HG03064 (cell line): ENCODE data around the gene RYR2.

Experiments used
- ATAC-seq: cut with Tn5 transposase; IDR thresholded peaks from one replicate; pipeline ENCODE4 v1.9.1; 2021; ENCODE audit warnings: low read depth; ENCODE audit not compliant: unreplicated experiment

RYR2 gene

DNA sequence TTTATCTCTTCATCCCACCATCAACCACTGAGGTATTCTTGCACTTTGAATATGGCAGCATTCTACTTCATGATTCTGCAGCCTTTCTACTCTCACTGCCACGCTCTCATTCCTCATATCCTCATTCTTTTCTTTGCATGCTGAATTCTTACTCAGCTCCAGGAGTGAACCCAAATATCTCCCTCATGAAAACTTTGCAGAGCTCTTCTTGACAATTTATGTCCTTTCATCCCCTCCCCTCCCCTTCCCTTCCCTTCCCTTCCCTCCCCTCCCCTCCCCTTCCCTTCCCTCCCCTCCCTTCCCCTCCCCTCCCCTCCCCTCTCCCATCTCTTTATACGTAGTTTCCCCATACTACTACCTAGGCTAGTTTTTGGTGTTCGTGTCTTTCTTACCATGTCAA is 363.9 kb downstream of the RYR2 start:
- no peak for ATAC-seq

DNA sequence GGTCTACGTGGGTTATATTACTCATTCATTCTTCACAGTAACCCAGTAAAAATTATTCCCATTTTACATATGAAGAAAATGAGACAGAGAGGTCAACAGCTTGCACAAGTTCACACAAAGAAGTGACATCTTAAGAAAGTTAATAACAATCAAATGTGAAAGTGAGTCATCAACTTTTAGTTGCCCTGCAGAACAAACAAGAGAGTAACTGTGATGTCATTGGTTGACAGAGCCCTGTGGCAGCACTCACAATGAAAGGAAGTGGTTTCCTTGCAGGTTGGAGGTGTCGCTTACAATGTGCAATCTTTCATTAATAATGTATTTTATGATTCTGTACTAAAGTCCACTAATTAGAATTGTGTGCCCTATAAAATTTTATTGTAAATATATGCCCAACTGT is 369.6 kb downstream of the RYR2 start:
- no peak for ATAC-seq

DNA sequence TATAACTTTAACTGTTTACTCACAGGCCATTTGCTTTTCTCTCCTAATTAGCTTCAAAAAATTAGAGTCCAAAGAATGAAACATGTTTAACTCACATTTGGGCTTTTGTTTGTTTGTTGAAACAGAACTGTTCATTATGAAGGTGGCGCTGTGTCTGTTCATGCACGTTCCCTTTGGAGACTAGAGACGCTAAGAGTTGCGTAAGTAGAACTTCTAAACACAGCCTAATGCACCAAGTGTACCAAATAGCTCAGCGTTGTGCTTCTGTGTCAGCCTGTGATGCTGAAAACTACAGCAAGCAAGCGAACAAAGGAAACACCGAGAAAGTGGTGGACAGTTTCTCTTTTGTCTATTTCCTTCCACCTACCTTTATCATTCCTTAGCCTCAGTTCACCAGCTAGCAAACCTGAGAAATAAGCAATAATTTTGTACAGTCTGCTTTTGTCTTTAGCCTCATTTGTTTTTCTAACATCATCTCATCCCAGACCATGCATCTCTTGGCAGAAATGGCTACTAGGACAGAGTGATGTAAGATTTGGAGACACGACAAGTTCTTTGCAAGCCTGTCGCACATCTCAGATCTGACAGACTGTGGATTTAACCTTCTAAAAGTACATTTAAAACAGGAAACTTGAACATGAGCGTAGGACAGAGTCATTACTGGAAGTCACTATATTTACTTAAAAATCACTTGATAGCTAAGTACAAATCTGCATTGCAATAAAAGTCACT is 375.1 kb downstream of the RYR2 start:
- ATAC-seq: no peak

DNA sequence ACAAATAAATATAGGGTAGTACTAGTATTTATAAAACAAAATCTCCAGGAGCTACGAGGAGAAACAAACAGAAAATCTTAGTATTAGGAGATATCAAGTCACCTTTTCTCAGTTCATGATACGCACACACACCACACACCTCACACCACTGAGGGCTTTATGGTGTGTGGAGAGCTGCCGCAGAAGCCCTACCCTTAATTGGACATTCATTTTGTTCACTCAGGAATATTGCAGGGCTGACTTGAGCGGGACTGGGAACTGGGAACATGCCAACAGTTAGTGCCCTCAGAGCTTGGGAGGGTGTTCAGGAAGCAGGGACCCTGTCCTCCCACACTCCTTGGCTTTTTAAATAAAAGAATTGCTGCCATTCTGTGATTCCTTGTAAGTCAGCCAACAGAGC is 386.8 kb downstream of the RYR2 start:
- no peak for ATAC-seq

DNA sequence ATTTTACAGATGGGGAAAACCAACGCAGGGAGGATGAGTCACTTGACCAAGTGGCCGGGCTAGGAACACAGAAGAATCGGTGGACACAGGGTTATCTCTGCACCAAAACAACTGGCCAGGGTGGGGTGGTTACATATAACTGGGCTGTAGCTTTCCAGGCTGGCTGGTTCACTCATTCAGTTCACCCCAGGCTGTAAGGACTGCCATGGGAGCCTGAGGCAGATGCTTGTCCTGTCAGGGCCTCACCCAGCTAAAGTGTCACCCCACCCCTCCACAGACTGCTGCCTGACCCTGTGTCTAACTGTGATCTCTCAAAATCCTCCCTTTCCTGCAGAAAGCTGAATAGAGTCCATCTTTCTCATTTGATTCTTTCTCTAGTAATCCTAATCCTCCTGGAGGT is 387.3 kb downstream of the RYR2 start:
- ATAC-seq: no peak

DNA sequence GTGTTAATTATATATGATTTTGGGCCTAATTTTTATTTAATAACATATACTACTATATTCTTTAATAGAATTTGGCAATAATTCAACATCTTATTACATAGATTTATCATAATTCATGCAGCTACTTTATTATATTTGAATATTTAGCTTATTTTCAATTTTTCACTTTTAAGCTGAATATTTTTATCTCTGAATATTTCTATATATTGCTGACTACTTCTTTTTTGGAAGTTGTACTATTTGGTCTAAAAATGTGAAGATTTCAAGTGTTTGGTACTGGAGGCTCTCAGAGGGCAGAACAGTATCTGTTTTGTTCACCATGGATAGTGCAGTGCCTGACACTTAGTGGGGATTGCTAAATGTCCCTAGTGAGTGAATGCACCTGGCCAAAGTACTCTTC is 389.5 kb downstream of the RYR2 start:
- no peak for ATAC-seq

DNA sequence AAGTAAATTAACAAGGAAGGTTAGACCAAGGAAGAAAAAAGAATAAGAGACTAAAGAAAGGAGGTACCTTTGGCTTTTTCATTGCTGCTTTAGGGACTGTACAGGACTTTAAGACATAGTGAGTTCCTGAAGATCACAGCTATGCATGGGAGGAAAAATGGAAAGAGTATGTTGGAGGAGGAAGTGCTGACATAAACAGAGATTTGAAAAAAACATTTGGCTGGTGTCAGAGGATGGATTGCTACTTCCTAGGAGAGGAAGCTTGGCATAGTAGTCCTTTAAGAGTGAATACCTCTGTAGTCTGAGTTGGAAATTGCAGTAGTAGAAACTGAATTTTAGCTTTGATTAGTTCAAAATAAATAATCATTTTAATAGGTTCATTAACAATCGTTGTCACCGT is 398.4 kb downstream of the RYR2 start:
- ATAC-seq: no peak

DNA sequence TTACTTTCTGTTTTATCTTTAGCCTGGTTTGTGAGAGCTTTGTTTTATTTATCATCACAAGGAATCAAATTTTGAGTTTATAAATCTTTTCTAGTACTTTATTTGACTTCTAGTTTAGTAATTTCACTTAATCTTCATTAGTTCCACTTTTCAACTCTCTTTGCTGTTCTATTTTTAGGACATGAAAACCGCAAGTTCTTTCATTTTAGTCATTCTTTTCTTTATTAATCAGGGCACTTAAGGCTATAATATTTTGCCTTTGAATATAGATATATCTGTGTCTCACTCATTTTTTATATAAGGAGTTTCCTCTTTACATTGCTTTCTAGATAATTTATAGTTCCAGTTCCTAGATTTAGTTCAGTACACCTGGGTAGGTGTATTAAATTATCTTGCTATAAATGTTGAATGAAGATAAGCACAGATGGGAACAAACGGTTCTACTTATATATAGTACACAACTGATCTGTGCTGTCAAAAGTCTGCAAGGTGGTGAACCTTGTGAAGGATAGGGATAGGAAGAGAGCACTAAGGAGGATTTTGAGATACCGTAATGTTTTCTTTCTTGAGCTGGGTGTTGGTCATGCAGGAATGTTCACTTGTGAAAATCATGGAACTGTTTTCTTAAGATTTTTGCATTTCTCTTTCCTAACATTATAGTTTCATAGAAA is 402.3 kb downstream of the RYR2 start:
- ATAC-seq: no peak

DNA sequence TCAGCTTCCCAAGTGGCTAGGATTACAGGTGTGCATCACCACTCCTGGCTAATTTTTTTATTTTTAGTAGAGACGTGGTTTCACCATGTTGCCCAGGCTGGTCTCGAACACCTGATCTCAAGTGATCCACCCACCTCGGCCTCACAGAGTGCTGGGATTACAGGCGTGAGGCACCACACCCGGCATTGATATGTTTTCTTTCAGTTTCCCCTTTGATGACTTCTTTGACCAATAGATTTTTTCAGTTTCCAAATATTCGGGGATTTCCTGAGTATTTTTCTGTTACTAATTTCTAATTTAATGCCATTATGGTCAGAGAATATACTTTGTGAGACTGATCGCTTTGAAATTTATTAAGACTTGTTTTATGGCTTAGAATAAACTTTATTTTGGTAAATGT is 406.1 kb downstream of the RYR2 start:
- ATAC-seq: no peak

DNA sequence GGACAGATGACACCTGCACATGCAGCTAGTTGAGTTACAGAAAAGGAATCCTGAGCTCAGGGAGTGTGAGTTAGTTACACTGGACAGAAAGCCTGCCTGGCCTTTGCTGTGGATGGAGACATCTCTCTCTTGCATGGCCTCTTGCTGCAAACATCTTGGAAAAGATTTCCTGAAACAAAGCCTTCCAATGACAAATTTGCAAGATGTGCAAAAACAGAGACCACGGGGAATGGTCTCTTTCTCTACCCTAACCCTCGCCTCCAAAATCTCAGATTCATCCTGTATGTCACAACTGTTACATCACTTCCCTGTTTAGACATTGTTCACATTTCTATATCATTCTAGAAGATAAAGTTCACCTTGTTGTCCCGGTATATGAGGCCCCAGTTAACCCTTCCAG is 415.6 kb downstream of the RYR2 start:
- ATAC-seq: no peak

DNA sequence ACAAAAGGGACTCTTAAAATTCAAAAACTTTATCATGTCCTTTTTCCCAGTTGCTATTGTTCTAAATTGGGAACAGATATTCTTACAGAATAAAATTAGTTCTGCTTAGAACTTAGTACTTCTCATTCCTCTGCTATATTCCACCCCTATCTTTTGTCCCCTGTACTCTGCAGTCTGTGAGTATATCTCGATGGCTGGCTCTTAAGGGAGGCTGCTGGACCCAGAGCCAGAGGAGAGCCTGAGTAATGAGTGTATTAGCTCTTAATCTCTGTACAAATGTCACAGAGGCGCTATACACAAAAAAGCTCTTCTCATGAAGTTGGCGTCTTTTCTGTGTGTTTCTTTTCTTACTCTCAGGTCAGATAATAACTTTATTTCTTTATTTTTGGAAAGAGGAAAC is 425.3 kb downstream of the RYR2 start:
- ATAC-seq: no peak

DNA sequence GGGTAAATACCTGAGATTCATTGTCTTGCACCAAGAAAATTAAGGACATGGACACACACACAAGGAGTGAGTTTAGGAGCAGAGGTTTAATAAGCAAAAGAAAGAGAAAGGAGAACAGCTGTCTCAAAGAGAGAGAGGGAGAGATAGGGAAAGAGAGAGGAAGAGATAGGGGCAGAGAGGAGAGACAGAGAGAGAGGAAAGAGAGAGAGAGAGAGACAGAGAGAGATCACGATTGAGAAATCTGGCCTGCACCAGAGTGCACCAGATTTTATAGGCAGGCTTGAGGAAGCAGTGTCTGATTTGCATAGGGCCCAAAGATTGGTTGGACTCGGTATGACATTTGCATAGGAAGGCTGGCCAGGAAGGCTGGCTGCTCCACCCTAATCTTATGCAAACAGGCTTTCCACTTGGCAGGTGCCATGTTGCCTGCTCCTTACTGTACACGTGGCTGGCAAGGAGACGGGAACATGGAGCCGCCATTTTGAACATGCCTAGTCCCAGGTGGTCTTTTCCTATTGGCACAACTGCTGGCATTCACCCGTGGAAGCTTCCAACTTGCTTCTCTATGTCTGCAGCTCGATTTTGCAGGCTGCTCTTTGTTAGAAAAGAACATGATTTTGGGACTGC is 428.8 kb downstream of the RYR2 start:
- ATAC-seq: no peak

DNA sequence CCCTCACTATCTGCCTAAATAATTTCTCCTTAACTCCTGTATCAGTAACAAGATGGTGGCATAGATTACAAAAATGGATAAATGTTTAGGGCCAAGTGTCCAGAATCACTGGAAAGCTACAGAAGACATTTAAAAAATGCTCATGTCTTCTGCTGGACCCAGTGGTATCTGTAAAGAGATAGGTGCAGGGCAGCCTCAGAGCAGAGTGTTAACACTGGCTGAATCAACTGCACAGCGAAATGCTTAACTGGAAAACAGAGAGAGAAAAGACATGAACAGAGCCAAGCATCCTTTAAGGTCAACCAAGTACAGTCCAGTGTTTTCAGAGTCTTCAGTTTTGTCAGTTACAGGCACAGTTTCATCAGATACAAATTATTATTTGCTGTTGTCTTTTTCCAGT is 429.4 kb downstream of the RYR2 start:
- no peak for ATAC-seq

DNA sequence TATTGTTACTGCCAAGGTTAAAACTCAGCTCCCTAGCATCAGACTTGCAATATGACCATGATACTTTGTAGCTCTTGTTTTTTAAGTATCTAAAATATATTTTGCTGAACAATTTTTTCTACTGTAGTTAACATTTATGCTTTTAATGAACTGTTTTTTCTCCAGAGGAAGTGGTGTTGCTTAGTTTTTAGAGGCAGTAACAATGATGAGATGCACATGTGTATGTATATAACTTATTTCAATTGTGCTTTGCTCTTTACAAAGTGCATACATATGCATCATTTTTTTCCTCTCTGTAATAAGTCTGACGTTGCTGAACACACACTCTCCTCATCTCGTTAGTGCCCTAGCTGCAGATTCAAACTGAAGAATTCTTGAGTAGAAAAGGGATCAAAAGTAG is 430.0 kb downstream of the RYR2 start:
- no peak for ATAC-seq

DNA sequence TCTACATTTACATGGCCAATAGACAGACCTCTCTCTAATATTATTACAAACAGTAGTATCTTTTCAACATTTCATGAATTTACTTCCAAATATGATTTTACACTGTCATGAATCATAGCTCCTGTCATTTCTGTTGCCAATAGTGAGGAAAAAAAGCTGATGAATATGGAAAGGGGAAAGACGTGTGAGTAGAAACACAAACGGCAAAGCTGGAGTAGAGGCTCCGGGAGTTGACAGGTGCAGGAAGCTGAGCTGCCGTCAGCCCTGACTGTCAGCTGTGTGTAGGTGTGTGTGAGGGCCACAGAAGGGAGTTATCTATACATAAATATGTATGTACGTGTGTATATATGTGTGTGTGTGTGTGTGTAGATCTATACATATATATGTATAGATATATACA is 431.9 kb downstream of the RYR2 start:
- ATAC-seq: no peak

DNA sequence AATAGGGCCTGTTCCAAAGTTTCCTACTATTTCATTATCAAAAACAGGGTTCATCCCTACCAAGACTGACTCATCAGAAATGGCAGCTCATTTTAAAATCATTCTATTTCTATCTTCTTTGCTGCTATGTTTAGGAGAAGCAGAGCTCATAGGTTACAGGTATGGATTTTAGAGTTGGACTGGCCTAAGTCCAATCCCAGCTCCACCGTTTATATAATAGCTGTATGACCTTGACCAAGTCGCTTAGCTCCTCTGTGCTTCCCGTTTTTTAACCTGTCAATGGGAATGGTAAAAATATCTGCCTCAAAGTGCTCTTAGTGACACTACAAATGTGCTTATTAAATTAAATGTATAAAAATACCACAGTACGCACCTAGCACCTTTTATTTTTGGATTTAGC is 436.1 kb downstream of the RYR2 start:
- ATAC-seq: no peak

DNA sequence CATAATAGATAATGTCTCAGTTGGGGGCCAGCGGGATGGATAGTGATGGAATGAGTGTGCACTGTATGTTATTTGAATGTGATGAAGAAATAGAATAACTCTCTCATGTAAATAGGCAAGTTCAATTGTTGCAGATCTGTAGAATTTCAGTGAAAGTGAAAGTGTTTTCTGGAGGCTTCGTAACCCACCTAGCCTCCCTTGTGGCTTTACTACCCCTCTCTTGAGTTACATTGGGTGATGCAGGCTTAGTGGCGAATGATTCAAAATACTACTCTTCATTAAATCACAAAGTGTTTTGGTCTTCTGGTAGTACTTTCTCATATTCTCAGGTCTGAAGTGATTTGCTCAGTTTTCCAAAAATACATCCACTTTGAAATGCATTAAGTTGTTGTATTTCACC is 436.9 kb downstream of the RYR2 start:
- ATAC-seq: no peak

DNA sequence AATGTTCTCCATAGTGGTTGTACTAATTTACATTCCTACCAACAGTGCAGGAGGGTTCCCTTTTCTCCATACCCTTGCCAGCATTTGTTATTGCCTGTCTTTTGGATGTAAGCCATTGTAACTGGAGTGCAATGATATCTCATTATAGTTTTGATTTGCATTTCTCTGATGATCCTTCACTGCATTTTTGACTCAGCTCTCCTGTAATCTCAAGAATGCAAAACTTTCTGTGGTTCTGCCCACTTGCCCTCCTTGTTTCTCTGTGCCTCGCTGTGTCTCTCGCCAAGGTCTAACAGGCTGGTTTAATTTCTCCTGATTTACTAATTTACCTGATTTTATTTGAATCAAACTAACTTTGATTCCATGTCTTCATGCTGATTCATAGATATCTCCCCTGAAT is 440.8 kb downstream of the RYR2 start:
- ATAC-seq: no peak

DNA sequence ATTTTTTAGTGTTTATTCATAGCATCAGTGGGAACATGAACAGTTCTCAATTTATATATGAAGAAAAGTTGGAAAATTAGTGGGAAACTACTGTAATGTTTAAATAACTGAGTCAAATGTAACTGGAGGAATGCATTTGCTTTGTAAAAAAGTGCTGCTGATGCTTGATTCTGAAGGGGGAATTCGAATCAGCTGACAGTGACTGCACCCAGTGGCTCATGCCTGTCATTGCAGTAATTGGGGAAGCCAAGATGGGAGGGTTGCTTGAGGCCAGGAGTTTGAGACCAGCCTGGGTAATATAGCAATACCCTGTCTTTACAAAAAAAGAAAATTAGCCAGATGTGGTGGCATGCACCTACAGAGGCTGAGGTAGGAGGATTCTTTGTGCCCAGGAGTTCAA is 450.4 kb downstream of the RYR2 start:
- ATAC-seq: peak; percentile 59

DNA sequence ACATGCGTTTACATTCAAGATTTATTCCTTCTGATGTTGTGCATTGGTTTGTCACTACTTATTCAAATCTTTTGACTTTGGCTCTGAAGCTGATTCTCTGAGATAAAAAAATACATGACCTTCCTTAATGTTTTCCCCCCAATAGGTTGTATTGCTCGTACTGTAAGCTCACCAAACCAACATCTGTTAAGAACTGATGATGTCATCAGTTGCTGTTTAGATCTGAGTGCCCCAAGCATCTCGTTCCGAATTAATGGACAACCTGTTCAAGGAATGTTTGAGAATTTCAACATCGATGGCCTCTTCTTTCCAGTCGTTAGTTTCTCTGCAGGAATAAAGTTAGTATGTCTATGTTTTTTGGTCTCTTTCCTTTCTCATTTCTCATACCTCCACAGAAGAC is 458.6 kb downstream of the RYR2 start:
- ATAC-seq: no peak

DNA sequence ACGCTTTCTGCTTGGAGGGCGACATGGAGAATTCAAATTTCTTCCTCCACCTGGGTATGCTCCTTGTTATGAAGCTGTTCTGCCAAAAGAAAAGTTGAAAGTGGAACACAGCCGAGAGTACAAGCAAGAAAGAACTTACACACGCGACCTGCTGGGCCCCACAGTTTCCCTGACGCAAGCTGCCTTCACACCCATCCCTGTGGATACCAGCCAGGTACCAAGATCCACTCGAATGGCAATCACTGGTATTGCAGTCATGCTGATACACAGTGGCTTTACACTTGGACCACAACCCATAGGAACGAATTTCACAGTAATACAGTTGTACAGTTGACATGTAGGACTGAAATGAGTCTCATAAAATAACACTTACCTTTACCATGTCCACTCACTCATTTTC is 461.3 kb downstream of the RYR2 start:
- ATAC-seq: no peak

DNA sequence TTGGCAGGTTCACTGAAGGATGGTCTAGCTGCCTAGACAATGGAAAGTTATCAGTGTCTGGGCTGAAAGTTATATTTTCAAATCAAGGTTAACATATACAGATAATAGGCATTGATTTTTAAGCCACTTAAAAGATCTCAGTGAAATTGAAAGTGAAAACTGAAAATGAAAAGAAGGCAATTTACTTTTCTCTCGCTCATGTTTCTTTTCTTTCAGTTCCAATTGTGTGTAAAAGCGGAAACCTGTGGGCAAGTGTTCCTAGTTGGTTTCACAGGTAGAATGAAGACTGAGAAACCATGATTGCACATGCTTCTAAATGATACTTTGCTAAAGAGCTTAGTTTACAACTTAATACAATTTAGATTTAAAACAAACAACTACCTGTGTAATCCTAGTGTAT is 465.0 kb downstream of the RYR2 start:
- peak; percentile 76 for ATAC-seq
